Lung microvascular endothelial cell (primary cell): ENCODE measurements around the gene AADACL4. TPM values are rescaled to one million over a fixed set of nuclear protein-coding genes. Genes with fewer than 3 reads are reported as not detected.
"Not testable (repeated sequence)": the region's sequence is repeated elsewhere in the genome, so short reads cannot be mapped to it uniquely, and the experiment has no call there.

Experiments
- DNase-seq, 2 donors: peaks; one replicate each; pipeline versions ENCODE4 v3.0.0 to v3.0.0-alpha.2; 2010; ENCODE audit warnings: low read depth in 2 of 2
- total RNA-seq: library from RNA; depleted of rRNA; stranded (reverse); fragments of >200 nt; gene quantifications from 2 replicates; pipeline ENCODE4 v1.2.1, GENCODE V29; 2014

The AADACL4 gene
- total RNA-seq, 1 donor from 2014 or later, result not detected

DNA sequence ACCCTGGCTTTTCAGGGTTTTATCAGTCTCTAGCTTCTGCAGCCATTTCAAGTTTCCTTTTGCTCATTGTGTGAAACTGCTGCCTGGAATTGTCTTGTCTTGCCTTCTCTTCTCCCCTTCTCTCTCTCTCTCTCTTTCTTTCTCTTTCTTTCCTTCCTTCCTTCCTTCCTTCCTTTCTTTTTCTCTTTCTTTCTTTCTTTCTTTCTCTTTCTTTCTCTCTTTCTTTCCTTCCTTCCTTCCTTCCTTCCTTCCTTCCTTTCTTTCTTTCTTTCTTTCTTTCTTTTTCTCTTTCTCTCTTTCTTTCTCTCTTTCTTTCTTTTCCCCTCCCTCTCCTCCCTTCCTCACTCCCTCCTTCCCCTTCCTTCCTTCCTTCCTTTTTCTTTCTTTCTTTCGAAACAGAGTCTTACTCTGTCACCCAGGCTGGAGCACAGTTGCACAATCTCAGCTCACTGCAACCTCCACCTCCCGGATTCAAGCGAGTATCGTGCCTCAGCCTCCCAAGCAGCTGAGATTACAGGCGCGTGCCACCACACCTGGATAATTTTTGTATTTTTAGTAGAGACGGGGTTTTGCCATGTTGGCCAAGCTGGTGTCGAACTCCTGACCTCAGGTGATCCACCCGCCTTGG lies 14.1 kb downstream of the AADACL4 start:
- DNase-seq, result not testable (repeated sequence)

- DNase-seq, result peak; percentile 81 to 90
Measured at GRCh38 chr1:12658531-12659453, 14.9 kb downstream of the AADACL4 start.

- no peak for DNase-seq
Measured at GRCh38 chr1:12661606-12662219, 17.8 kb downstream of the AADACL4 start.

DNA sequence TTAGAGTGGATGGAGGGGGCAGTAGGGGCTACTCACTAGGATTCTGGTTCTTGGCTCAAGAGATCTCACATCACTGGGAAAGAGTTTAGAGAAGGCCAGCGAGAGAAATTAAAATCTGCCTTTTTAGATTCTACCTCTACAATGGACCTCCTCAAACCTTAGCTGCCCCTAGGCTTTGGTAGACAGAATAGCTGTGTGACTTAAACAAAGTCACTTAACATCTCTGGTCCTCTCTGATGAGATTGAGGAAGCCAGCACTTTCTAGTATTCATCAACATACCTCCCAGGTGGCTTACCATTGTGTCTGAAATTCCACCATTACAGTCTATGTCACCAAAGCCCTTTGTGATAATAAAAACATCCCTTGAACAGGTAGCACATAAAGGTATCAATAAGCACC lies 18.7 kb downstream of the AADACL4 start:
- no peak for DNase-seq

GRCh38 chr1:12665511-12665910 lies 21.6 kb downstream of the AADACL4 start:
- no peak for DNase-seq

- peak; percentile 44 to 56 for DNase-seq
Measured at GRCh38 chr1:12666141-12666735, 22.4 kb downstream of the AADACL4 start.

DNA sequence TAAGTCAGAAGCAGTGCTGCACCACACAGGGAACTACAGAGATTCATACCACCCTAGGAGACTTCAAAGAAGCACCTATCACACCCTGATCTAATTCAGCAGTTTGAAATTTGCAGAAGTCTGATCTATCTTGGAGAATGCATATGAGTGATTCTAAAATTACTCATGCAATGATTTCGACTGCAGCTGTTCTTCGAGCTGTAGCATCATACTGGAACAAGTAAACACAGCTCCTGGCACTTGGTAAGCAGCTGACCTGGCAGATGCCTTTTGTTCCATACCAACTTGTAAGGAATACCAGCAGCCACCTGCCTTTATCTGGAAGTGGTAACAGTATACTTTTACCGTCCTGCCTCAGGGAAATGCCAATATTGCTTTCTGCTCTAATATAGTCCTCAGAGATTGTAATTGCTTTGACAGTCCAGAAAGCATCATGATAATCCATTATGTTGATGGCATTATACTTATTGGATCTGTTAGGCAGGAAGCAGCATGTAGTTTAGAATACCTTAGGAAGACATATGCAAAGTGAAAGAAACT lies 25.7 kb downstream of the AADACL4 start:
- DNase-seq, result no peak

GRCh38 chr1:12674358-12674757 lies 30.5 kb downstream of the AADACL4 start:
- no peak for DNase-seq

DNA sequence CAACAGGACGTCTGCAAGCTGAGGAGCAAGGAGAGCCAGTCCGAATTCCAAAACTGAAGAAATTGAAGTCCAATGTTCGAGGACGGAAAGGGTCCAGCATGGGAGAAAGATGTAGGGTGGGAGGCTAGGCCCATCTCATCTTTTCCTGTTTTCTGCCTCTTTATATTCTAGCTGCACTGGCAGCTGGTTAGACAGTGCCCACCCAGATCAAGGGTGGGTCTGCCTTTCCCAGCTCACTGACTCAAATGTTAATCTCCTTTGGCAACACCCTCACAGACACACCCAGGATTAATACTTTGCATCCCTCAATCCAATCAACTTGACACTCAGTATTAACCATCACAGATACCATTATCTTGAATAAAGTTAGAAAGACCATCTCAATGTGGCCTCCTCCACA lies 32.2 kb downstream of the AADACL4 start:
- DNase-seq, result not testable (repeated sequence)

GRCh38 chr1:12677565-12677964 lies 33.7 kb downstream of the AADACL4 start:
- no peak for DNase-seq

GRCh38 chr1:12678350-12678749 lies 34.5 kb downstream of the AADACL4 start:
- no peak for DNase-seq

DNA sequence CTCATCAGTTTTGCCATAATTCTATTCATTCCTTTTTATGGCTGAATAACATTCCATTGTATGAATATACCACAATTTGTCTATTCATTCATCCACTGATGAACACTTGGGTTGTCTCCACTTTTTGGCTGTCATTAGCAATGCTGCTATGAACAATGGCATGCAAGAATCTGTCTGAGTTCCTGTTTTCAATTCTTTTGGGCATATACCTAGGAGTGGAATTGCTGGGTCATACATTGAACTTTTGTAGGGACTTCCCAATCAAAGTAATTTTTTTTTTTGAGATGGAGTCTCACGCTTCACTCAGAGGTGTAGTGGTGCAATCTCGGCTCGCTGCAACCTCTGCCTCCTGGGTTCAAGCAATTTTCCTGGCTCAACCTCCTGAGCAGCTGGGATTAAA lies 34.9 kb downstream of the AADACL4 start:
- DNase-seq, result no peak

- DNase-seq, result no peak
Measured at GRCh38 chr1:12690156-12690555, 46.3 kb downstream of the AADACL4 start.

GRCh38 chr1:12692967-12693782 lies 49.3 kb downstream of the AADACL4 start:
- DNase-seq, result no peak

DNA sequence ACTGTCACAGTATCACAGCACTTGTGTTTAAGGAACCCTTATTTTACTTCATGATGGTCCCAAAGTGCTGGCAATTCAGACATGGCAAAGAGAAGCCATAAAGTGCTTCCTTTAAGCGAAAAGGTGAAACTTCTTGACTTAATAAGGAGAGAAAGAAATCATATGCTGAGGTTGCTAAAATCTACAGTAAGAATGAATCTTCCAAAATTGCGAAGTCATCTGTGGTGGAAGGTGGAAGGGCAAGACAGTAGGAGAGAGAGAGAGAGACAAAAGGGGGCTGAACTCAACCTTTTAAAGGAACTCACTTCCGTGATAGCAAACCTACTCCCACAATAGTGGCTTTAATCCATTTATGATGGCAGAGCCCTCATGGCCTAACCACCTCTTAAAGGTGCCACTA lies 52.8 kb downstream of the AADACL4 start:
- no peak for DNase-seq

GRCh38 chr1:12697397-12697796 lies 53.5 kb downstream of the AADACL4 start:
- no peak for DNase-seq

GRCh38 chr1:12703821-12704451 lies 60.1 kb downstream of the AADACL4 start:
- no peak for DNase-seq

DNA sequence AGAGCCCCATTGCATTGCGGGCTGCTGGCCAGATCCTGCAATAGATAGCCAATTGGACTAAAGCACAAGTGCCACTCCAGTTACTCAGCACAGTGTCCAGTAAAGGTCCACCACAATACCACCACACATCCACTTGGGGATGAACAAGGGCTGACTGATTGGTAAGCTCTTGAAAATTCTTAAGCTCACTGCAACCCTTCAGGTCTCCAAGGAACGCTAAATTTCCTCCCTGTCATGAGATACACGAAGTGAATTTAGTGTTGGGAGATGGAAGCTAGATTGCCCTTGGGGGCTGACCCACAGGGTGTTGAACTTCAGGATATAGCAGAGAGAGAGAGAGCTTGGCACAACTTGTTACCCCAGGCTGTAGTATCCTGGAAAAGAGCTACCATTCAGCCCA lies 62.2 kb downstream of the AADACL4 start:
- no peak for DNase-seq

- no peak for DNase-seq
Measured at GRCh38 chr1:12708396-12709090, 64.7 kb downstream of the AADACL4 start.

DNA sequence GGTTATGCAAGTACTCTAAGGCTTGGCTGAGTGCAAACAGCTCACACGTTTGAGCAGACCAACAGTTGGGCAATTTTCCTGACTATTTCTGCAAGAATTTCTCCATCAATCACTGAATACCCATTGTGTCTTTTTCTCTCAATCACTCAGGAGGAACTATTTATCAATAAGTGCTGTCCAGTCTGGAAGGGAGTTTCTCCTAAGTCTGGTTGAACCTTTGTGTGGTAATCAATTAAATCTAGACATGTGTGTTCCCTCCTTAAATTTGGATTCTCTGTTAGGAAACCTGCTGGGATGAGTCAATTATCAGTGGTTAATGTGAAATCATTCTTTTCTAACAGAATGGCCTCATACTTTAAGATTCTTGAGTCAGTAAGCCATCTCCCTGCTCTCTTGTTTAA lies 65.2 kb downstream of the AADACL4 start:
- no peak for DNase-seq
